Lung (tissue), 12 donors: Measurements from ENCODE around the gene TMEM256. TPM values are rescaled to one million over a fixed set of nuclear protein-coding genes. Genes with fewer than 3 reads are reported as not detected.

ENCODE experiments used
- ATAC-seq: fragments of 200-7000 bp; cut with Tn5 transposase; one replicate; pipeline ENCODE4 v1.9.1; 2020; ENCODE audit warnings: moderate number of reproducible peaks; ENCODE audit not compliant: insufficient read depth, low FRiP score
- DNase-seq, 3 donors: peaks; one replicate each; pipeline ENCODE4 v3.0.0-alpha.2; 2013 to 2017
- H3K27ac ChIP-seq, 2 donors: one replicate each; pipeline ENCODE4 v1.5.1; 2013; ENCODE audit warnings: mild to moderate bottlenecking in 2 of 2, moderate library complexity in 2 of 2, control low read depth in 1 of 2, inconsistent platforms in 1 of 2, low read depth in 1 of 2, low read length in 1 of 2
- H3K27me3 ChIP-seq, 3 donors: one replicate each; pipeline ENCODE4 v1.5.1; 2013; ENCODE audit warnings: low read length in 2 of 3; ENCODE audit not compliant: control insufficient read depth in 3 of 3, insufficient read depth in 3 of 3
- H3K36me3 ChIP-seq, 4 donors: one replicate each; pipeline ENCODE4 v1.5.1; 2013; ENCODE audit warnings: low read length in 4 of 4, mild to moderate bottlenecking in 1 of 4, moderate library complexity in 1 of 4; ENCODE audit not compliant: control insufficient read depth in 4 of 4, insufficient read depth in 4 of 4
- H3K4me1 ChIP-seq, 5 donors: one replicate each; pipeline ENCODE4 v1.5.1; 2013; ENCODE audit warnings: low read length in 5 of 5, mild to moderate bottlenecking in 2 of 5, moderate library complexity in 1 of 5; ENCODE audit not compliant: control insufficient read depth in 5 of 5, insufficient read depth in 5 of 5
- H3K4me3 ChIP-seq: one replicate; pipeline ENCODE4 v1.5.1; 2013; ENCODE audit warnings: mild to moderate bottlenecking, control low read depth, moderate library complexity
- H3K9ac ChIP-seq, 2 donors: one replicate each; pipeline ENCODE4 v1.5.1; 2013; ENCODE audit warnings: low read length in 2 of 2, control low read depth in 1 of 2; ENCODE audit not compliant: insufficient read depth in 1 of 2
- H3K9me3 ChIP-seq, 4 donors: one replicate each; pipeline ENCODE4 v1.5.1; 2013; ENCODE audit warnings: low read length in 3 of 4, mild to moderate bottlenecking in 1 of 4, moderate library complexity in 1 of 4; ENCODE audit not compliant: control insufficient read depth in 4 of 4, insufficient read depth in 3 of 4
- WGBS, 2 donors: extraction: QIAGEN DNeasy Blood & Tissue Kit; methylation state at CpG; one replicate each; pipeline ENCODE4 v1.1.7; 2013; 5-methylcytosine and 5-hydroxymethylcytosine counted together
- polyA plus RNA-seq, 2 donors: library from polyadenylated mRNA; stranded (reverse); fragments of 200-250 nt; gene quantifications; one replicate each; pipeline ENCODE4 v1.2.1, GENCODE V29; 2013
- total RNA-seq, 2 donors: library from RNA; depleted of rRNA in 1 of 2; stranded (reverse); fragments of >200 nt in 1 of 2; gene quantifications; one replicate each; pipeline ENCODE4 v1.2.1, GENCODE V29; 2014 to 2021
- TF ChIP-seq, protein P1 (sequence below): IDR thresholded peaks from 2 replicates; pipeline ENCODE4 v1.5.1; 2012; ENCODE audit warnings: mild to moderate bottlenecking; ENCODE audit errors: control extremely low read depth, extremely low read depth
- donor health status: control.
- donor health status: control.
- donor health status: Bipolar disorder and iron deficiency.
- donor health status: healthy.
- donor health status: DM: yes; HTN: yes; CAD: no.

The TMEM256 gene
- total and polyA plus RNA-seq, 4 donors: 70.2 to 247 (median 75.1) TPM

DNA sequence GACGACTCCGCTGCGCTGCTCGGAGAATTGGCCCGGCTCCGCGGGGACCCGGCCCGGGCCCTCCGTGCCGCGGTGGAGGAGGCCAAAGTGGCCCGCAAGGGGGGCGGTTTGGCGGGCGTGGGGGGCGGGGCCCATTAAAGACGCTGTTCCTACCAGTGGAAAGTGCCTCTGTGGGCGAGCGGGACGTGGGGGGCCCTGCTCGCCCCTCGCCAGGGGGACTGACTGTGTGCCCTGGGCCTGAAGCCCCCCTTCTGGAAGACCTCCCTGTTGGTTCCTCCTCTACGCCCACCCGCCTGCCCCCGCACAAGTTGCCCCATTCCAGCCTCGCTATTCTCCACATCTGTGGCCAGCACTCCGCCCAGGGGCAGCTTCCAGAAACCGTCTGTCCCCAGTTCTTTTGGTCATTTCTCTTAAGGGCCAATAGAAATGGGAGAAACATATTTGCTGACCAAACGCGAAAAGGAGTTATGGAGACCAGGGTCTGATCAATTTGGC lies 33.5 kb upstream of the TMEM256 start:
- Histone ChIP-seq H3K4me1 (peaks cover 0 to 36% (median 16%) of the 10 kb centered on the region in 5 donors), H3K27me3 (peaks cover 0 to 54% (median 37%) of the 10 kb centered on the region in 3 donors), H3K4me3 (no peak overlapping the region), H3K9me3 (no peaks in the 10 kb centered on the region), H3K27ac (peak overlapping the region in 1 of 2 donors; percentile 62), H3K36me3 (no peaks in the 10 kb centered on the region), H3K9ac (no peak overlapping the region)
- DNase-seq: no peak
- TF ChIP-seq, protein P1, sequence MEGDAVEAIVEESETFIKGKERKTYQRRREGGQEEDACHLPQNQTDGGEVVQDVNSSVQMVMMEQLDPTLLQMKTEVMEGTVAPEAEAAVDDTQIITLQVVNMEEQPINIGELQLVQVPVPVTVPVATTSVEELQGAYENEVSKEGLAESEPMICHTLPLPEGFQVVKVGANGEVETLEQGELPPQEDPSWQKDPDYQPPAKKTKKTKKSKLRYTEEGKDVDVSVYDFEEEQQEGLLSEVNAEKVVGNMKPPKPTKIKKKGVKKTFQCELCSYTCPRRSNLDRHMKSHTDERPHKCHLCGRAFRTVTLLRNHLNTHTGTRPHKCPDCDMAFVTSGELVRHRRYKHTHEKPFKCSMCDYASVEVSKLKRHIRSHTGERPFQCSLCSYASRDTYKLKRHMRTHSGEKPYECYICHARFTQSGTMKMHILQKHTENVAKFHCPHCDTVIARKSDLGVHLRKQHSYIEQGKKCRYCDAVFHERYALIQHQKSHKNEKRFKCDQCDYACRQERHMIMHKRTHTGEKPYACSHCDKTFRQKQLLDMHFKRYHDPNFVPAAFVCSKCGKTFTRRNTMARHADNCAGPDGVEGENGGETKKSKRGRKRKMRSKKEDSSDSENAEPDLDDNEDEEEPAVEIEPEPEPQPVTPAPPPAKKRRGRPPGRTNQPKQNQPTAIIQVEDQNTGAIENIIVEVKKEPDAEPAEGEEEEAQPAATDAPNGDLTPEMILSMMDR: no peak
- 30 to 35% methylated on average over 28 to 31 of the region's 31 CpGs for WGBS, 2 donors
- ATAC-seq: no peak

DNA sequence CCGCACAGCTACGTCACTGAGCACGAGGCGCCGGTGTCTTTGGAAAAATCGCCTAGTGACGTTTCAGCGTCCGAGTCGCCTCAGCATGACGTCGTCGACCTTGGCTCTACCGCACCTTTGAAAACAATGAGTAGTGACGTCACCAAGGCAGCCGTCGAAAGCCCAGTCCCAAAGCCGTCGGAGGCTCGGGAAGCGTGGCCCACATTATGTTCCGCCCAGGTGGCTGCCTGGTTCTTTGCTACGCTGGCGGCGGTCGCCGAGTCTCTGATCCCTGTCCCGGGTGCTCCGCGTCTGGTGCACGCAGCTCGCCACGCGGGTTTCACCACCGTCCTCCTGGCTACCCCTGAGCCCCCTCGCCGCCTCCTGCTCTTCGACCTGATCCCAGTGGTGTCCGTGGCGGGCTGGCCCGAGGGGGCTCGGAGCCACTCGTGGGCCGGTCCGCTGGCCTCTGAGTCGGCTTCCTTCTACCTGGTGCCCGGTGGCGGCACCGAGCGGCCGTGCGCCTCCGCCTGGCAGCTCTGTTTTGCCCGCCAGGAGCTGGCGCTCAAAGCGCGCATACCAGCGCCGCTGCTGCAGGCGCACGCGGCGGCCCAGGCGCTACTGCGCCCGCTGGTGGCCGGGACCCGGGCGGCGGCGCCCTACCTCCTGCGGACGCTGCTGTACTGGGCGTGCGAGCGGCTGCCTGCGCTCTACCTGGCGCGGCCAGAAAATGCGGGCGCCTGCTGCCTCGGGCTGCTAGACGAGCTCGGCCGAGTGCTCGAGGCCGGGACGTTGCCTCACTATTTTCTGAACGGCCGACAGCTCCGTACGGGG lies 32.9 kb upstream of the TMEM256 start:
- no peaks in the 10 kb centered on the region for H3K36me3 ChIP-seq
- H3K4me1 ChIP-seq: peaks cover 0 to 36% (median 16%) of the 10 kb centered on the region in 5 donors
- H3K9me3 ChIP-seq: no peaks in the 10 kb centered on the region
- H3K4me3 ChIP-seq: no peak overlapping the region
- TF ChIP-seq, protein P1: peak; percentile 83
- DNase-seq (peak; percentile 77 to 88 (median 87)), ATAC-seq (peak; percentile 89)
- WGBS, 2 donors: 7 to 9% methylated on average over 85 to 92 of the region's 92 CpGs
- peak overlapping the region; percentile 59 to 62 for H3K27ac ChIP-seq
- no peak overlapping the region for H3K9ac ChIP-seq
- peaks cover 0 to 54% (median 37%) of the 10 kb centered on the region in 3 donors for H3K27me3 ChIP-seq

DNA sequence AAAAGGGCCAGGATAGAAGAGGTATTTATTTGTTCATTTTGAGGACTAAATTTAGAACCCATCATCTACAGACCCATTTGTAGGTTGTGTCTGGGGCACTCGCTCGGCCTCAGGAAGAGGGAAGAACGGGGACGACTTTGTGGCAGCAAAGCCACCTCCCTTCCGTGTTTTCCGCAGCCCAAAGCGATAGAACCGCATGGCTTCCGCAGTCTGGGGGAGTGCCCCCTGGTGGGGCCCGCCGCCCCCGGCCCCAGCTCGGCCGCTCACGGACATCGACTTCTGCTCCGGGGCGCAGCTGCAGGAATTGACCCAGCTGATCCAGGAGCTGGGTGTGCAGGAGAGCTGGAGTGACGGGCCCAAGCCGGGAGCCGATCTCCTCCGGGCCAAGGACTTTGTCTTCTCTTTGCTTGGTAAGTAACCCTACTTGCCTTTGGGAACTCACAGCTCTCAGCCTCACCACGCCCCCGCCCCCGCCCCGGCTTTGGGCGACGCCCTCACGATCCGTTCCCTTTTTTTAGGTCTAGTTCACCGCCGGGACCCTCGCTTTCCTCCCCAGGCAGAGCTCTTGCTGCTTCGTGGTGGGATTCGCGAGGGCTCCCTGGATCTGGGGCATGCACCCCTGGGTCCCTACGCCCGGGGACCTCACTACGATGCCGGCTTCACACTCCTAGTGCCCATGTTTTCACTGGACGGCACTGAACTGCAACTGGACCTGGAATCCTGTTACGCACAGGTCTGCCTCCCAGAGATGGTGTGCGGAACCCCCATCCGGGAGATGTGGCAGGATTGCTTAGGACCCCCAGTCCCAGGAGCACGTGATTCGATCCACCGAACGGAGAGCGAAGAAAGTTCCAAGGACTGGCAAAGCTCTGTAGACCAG lies 32.0 kb upstream of the TMEM256 start:
- Histone ChIP-seq H3K4me1 (peaks cover 0 to 35% (median 13%) of the 10 kb centered on the region in 5 donors), H3K36me3 (no peaks in the 10 kb centered on the region), H3K9ac (peak overlapping the region in 1 of 2 donors; percentile 17), H3K27ac (peak overlapping the region; percentile 39 to 76), H3K9me3 (no peaks in the 10 kb centered on the region), H3K27me3 (peaks cover 0 to 53% (median 33%) of the 10 kb centered on the region in 3 donors), H3K4me3 (peak overlapping the region; percentile 30)
- ATAC-seq (peak; percentile 8), DNase-seq (peak; percentile 31 to 48 (median 38))
- 6 to 7% methylated on average over 49 of the region's 49 CpGs for WGBS, 2 donors
- TF ChIP-seq, protein P1: no peak
